ENCODE measurements around the gene PZP.

GRCh38 chr12:9108504-9109212 lies 99.5 kb downstream of the PZP start:
- TF ChIP-seq, protein P1, sequence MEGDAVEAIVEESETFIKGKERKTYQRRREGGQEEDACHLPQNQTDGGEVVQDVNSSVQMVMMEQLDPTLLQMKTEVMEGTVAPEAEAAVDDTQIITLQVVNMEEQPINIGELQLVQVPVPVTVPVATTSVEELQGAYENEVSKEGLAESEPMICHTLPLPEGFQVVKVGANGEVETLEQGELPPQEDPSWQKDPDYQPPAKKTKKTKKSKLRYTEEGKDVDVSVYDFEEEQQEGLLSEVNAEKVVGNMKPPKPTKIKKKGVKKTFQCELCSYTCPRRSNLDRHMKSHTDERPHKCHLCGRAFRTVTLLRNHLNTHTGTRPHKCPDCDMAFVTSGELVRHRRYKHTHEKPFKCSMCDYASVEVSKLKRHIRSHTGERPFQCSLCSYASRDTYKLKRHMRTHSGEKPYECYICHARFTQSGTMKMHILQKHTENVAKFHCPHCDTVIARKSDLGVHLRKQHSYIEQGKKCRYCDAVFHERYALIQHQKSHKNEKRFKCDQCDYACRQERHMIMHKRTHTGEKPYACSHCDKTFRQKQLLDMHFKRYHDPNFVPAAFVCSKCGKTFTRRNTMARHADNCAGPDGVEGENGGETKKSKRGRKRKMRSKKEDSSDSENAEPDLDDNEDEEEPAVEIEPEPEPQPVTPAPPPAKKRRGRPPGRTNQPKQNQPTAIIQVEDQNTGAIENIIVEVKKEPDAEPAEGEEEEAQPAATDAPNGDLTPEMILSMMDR (IDR thresholded peaks at IDR 0.05 in 4 of 5, conservative IDR thresholded peaks at IDR 0.05 in 1 of 5), result no peak
- TF ChIP-seq POLR2A (IDR thresholded peaks at IDR 0.05), result no peak

Measured in gastrocnemius medialis (tissue), 4 donors.